HG03139 (cell line): Measurements from ENCODE around the gene ACBD4.

ENCODE experiments used
- ATAC-seq: cut with Tn5 transposase; IDR thresholded peaks from one replicate; pipeline ENCODE4 v1.9.1; 2021; ENCODE audit not compliant: unreplicated experiment

ACBD4 gene

GRCh38 chr17:45104029-45104428 lies 31.5 kb upstream of the ACBD4 start:
- no peak for ATAC-seq

GRCh38 chr17:45104497-45104896 lies 31.0 kb upstream of the ACBD4 start:
- ATAC-seq: no peak

DNA sequence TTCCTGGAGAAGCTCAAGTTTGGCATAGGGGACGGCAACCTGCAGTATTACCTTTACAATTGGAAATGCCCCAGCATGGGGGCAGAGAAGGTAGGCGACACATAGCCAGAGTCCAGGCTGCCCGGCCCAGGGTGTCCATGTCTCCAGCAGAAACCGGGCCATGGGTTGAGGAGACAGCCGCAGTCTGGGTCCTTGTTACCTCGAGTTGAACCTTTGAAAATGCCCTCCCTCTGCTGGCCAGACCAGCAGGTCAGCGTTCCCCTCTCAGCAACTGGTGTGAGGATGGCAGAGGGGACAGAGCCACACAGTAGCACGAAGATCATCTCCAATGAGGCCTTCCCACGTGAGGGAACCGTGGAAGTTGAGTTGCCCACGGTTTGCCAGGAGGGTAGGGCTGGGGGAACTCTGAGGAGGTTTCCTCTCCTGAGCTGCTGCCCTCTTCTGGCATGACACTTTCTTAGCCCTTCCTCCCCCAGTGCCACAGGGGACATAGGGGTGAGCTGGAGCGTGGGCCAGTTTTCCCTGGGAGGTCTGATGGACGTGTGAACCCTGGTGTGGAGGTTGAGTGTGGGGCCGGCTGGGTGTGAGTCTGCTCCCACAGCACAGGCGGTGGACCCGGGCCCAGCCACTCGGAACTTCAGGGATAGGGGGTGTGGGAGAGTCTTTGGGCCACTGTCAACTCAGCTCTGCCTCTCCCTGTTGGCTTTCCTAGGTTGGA lies 30.4 kb upstream of the ACBD4 start:
- no peak for ATAC-seq

DNA sequence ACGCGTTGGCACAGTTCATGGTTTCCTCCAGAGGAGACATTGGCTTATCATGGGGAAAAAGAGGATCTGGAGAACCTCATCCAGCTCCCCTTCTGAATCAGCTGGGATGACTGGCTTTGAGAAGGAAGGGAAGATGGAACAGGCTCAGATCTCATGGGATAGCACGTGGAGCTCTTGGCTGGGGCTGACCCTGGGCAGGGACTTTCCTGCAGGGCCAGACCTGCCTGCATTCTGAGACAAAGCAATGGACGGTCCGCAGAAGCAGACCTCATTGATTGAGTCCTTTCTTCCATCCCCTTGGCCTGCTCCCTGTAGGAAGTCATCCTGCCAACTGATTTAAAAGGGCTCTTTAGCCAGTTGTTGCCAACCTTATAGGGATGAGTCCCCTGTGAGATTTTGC lies 29.4 kb upstream of the ACBD4 start:
- ATAC-seq: no peak

DNA sequence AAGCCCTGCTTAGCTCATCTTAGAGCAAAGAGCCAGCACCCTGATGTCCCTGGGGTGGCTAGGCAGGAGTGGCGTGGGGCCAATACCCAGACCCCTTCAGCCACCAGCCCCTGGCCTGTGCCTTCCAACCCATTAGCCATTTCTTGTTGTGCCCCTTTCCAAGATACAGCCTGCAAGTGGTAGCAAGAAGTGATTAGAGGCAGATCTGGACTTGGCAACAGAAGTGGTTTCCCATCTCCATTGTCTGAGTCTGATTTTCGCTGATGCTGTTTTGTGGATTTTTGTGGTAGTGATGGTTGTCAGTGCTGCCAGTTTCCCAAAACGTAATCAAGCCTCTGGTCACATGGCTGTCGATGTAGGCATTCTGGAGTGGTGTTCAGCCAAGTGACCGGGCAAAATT lies 28.9 kb upstream of the ACBD4 start:
- no peak for ATAC-seq

- no peak for ATAC-seq
Measured at GRCh38 chr17:45107293-45108010, 28.0 kb upstream of the ACBD4 start.

DNA sequence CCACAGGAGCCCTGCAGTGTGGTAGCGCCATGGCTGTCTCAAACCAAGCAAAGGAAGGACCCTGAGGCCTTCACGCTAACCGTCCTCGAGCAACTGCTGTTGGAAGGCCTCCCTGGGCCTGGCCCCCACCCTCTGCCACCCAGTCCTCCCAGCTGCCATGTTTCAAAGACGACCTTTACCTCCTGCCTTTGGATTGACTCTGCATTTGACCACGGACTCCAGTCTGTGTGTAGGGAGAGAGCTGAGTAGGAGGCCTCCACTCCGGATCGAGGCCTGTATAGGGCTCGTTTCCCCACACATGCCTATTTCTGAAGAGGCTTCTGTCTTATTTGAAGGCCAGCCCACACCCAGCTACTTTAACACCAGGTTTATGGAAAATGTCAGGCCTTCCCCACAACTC lies 27.4 kb upstream of the ACBD4 start:
- ATAC-seq: no peak

- no peak for ATAC-seq
Measured at GRCh38 chr17:45108595-45109521, 26.6 kb upstream of the ACBD4 start.

DNA sequence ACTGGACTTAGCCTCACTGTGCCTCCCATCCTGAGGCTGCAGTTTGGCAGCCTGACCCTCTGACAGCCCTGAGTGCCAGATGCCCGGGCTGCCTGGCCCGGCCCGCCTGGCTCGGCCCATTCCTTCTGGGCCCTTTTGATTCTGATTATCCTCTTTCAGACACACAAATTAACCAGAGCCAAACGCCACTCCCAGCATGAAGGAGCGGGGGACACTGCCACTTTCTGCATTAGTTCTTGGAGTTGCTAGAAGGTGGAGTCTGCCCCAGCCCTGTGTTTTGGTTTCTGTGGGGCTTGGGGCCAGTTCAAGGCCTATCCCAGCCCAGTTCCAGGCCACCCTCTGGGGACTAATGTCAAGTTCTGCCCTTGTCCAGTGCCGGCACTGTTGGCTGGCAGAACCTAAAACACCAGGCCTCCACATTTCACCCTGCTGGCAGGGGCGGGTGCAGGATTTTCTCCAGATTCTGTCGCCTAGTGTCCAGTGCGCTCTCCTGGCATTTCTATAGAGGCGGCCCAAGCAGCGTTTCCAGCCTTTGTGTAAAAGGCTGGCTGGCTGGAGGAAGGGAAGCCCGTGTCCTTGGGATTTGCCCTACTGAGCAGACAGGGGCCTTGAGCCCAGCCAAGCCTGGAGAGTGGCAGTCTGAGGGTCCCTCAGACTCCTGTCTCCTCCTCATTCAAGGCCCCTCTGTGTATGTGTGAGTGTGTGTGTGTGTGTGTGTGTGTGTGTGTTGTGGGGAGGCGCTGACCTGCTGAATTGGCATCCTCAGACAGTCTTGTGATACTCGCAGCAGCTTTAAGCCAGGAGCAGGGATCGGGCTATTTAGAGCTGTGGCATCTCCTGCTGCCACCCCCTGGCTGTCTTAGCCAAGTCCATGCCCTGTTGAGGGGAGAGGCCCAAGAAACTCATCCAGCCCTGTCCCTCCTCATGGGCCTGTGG lies 24.5 kb upstream of the ACBD4 start:
- ATAC-seq: no peak

DNA sequence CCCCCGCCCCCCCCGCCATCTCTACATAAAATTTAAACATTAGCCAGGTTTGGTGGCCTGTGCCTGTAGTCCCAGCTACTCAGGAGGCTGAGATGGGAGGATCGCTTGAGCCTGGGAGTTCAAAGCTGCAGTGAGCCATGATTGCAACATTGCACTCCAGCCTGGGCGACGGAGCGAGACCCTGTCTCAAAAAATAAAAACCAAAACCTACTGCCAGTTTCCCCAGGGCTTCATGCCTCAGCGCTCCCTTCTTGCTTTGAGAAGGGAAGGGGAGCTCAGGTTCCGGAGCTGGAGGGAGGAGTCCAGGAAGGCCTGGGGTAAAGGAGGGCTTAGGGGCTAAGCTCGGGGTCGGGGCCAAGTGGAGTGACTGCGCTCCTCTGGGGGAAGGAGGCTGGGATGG lies 23.6 kb upstream of the ACBD4 start:
- no peak for ATAC-seq

GRCh38 chr17:45112559-45113423 lies 22.7 kb upstream of the ACBD4 start:
- no peak for ATAC-seq

DNA sequence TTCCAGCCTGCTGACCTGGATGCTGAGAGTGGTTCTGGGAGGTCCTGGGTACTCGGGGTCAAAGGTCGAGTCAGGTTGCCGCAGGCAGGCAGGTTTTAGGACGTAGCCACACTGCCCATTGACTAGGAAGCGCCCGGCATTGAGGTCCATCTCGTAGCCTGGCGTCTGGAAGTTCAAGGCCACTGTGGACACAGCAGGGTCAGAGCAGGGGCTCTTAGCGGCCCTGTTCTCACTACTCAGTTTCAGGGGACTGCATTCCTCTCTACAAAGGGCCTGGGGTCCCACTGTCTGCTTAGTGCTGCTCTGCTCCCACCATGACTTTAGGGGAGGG lies 22.1 kb upstream of the ACBD4 start:
- no peak for ATAC-seq

DNA sequence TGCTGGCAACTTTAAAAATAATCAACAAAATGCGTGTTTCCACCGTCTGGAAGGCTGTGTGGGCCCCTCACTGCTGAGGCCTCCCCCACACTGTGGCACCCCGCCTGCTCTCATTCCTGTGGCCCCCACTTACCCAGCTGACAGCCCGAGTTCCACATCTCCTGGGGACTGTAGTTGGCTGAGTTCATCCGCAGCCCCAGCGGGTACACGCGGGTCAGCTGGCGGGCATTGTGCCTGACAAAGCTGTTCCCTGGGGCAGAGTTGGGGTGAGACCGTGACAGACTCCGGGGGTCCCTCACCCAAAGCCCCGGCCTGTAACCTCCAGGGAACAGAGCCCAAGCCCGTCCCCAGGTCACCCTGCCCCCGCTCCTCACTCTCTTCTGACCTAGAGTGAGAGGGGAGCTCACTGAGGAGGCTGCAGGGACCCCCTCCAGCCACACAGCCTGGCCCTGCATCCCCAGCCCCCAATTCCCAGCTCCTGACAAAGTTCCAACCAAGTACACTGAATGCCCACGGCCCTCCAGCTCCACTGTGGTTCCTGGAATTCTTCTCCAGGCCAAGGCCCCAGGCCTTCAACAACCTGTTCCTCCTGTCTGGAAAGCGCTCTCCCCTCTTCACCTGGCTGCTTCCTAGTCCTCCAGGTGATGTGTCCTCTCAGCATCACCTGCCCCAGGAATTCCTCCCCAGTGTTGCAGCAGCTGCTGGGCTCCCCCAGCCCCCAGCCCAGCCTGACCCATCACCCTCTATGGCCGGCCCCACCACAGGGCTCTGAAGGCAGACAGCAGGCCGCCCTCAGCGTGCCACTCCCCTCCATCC lies 21.2 kb upstream of the ACBD4 start:
- ATAC-seq: no peak

GRCh38 chr17:45115015-45115625 lies 20.4 kb upstream of the ACBD4 start:
- no peak for ATAC-seq

DNA sequence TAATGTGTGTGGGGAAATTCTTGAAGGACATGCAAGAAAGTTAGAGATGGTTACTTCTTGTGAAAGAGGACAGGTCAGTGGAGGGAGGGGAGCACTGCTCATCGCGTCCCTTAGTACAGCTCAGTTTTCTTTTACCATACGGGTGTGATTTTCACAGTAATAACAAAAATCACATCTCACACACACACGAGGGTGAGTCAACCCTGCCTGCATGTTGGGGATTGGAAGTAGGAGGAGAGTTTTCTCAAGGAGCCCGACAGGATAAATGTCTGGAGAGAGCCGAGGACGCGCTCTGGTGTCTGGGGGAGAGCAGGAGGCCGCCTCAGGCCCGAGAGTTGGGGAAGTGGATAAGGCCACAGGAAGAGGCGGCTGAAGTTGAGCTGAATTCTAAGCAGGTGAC lies 19.6 kb upstream of the ACBD4 start:
- no peak for ATAC-seq

DNA sequence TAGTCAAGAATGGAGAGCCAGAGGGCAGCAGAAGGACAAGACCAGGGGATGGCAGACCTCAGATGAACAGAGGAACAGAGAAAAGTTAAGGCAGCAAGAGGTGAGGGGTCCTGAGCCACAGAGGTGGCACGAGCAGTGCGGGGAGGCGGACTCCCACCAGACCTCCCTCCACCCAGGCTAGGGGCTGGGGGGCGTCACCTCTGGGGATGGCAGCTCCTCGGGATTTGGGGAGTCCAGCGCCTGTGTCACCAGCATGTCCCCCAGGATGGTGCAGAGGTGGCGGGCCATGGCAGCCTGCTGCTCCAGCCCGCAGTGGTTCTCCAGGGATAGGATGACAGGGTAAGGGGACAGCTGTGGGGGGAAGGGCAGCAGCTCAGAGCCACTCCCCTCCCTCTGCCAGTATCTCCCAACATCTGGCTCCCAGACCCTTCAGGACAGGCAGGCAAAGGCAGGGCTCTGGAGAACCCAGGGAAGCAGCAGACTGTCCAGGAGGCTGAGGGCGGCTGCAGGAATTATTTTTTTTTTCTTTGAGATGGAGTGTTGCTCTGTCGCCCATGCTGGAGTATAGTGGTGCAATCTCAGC lies 19.0 kb upstream of the ACBD4 start:
- ATAC-seq: no peak

DNA sequence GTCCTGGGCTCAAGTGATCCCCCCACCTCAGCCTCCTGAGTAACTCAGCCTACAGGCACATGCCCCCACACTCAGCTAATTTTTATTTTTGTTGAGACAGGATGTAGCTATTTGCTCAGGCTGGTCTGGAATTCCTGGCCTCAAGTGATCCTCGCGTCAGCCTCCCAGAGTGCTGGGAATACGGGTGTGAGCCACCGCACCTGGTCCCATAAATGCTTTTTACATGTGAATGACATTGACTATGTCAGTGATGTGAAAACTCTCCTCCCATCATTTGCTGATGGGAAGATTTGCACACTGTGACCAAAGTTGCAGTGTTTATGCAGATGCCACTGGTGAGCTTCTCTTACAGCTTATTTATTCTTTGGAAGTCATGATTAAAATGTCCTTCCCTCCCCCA lies 18.2 kb upstream of the ACBD4 start:
- ATAC-seq: no peak
